ENCODE data around the gene OR2AE1.
A peak's percentile ranks its signal among the peaks of the same experiment; 100 is the strongest.

DNA sequence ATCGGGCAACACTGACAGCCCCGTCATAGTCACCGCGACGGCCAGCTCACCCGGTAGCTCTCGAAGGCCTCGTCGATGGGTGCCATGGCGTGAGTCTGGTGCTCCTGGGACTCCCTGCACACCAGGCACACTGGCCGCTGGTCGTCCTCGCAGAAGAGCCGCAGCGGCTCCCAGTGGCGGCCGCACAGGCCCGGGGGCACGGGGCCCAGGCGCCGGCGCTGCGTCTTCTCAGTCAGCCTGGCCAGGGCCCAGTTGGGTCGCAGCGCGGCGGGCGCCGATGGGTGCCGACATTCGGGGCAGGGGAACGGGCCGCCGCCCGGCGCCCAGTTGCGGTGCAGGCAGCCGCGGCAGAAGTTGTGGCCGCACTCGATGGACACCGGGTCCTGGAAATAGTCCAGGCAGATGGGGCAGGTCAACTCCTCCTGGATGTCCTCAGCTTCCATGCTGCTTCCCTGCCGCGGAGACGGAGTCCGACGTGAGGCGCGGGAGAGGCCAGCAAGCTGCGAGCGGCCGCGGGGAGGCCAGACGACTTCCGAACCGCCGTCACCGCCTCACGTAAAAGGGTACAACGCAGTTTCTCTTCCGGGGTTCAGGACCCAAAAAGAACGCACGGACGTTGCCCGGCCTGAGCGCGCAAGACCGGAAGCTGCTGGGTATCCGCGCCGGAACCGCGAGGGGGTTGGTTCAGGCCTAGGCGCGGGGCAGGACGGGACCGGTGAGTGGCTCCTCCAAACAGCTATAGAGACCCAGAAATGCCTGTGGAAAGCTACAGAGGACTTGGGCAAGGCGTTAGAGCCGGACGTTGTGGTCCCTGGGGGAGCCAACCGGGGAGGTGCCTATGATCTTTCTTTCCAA, 42.4 kb upstream of the OR2AE1 start, which contains the start of gene TRIM4:
- TF ChIP-seq RFX5 (IDR thresholded peaks at IDR 0.05; ENCODE audit: low read depth, low read length) (no peak), POLR2A (IDR thresholded peaks at IDR 0.05; ENCODE audit: low read depth, low read length) (peak; percentile 84), MAFK (IDR thresholded peaks at IDR 0.05; ENCODE audit: low read depth, low read length) (no peak), FOS (IDR thresholded peaks at IDR 0.05; ENCODE audit: low read depth, low read length) (no peak), RAD21 (IDR thresholded peaks at IDR 0.05; ENCODE audit: low read length) (no peak), SMC3 (IDR thresholded peaks at IDR 0.05; ENCODE audit: low read depth, low read length) (no peak), BHLHE40 (IDR thresholded peaks at IDR 0.05; ENCODE audit: low read depth, low read length) (no peak), CEBPB (IDR thresholded peaks at IDR 0.05; ENCODE audit: low read depth, low read length) (no peak), NFE2L2 (IDR thresholded peaks at IDR 0.05; ENCODE audit: low read depth, low read length) (no peak), RCOR1 (IDR thresholded peaks at IDR 0.05; ENCODE audit: insufficient replicate concordance, low read length) (peak; percentile 29)
- TF ChIP-seq, protein P1, sequence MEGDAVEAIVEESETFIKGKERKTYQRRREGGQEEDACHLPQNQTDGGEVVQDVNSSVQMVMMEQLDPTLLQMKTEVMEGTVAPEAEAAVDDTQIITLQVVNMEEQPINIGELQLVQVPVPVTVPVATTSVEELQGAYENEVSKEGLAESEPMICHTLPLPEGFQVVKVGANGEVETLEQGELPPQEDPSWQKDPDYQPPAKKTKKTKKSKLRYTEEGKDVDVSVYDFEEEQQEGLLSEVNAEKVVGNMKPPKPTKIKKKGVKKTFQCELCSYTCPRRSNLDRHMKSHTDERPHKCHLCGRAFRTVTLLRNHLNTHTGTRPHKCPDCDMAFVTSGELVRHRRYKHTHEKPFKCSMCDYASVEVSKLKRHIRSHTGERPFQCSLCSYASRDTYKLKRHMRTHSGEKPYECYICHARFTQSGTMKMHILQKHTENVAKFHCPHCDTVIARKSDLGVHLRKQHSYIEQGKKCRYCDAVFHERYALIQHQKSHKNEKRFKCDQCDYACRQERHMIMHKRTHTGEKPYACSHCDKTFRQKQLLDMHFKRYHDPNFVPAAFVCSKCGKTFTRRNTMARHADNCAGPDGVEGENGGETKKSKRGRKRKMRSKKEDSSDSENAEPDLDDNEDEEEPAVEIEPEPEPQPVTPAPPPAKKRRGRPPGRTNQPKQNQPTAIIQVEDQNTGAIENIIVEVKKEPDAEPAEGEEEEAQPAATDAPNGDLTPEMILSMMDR (conservative IDR thresholded peaks at IDR 0.05; ENCODE audit: low read depth, low read length), result peak; percentile 29; the same call in 1 of the 2 replicates
- TF ChIP-seq, protein P2, sequence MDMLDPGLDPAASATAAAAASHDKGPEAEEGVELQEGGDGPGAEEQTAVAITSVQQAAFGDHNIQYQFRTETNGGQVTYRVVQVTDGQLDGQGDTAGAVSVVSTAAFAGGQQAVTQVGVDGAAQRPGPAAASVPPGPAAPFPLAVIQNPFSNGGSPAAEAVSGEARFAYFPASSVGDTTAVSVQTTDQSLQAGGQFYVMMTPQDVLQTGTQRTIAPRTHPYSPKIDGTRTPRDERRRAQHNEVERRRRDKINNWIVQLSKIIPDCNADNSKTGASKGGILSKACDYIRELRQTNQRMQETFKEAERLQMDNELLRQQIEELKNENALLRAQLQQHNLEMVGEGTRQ (IDR thresholded peaks at IDR 0.05; ENCODE audit: low read depth, low read length), result no peak
